Panc1 (cell line): Measurements from ENCODE around the gene TXK. TPM values are rescaled to one million over a fixed set of nuclear protein-coding genes. Genes with fewer than 3 reads are reported as not detected.

Experiments used
- ATAC-seq: fragments of 200-7000 bp; cut with Tn5 transposase; 2 replicates; pipeline ENCODE4 v1.9.1; 2020; ENCODE audit warnings: mild to moderate bottlenecking, moderate library complexity
- BruUV-seq: library from RNA; stranded (reverse); fragments of 400-500 nt; replicated peaks from 2 replicates; lab custom pipeline; 2021; lab: Mats Ljungman, UMichigan
- CTCF ChIA-PET: fragments of 300-600 bp; sonication (Branson Sonifier 250); formaldehyde crosslinking; loops from one replicate; lab custom pipeline; 2022; ENCODE audit warnings: antibody characterized with exemption; lab: Charles Lee
- POLR2A ChIA-PET: fragments of 300-600 bp; sonication (Branson Sonifier 250); formaldehyde crosslinking; loops from one replicate; lab custom pipeline; 2022; ENCODE audit warnings: antibody characterized with exemption; lab: Charles Lee
- DNase-seq: peaks from one replicate; pipeline ENCODE4 v3.0.0-alpha.2; 2010; ENCODE audit warnings: low read depth, low spot score
- H3K27ac ChIP-seq: 2 replicates; pipeline ENCODE4 v1.5.1; 2011; ENCODE audit warnings: mild to moderate bottlenecking, low read length, inconsistent platforms
- H3K27me3 ChIP-seq: fragments of 200-500 bp; sonication (Bioruptor generic); 2 replicates; pipeline ENCODE4 v1.6.0; 2014; ENCODE audit warnings: low read length, inconsistent platforms; ENCODE audit not compliant: control insufficient read depth, insufficient read depth
- H3K36me3 ChIP-seq: fragments of 200-500 bp; sonication (Bioruptor generic); 2 replicates; pipeline ENCODE4 v1.5.1; 2014; ENCODE audit warnings: inconsistent platforms, mild to moderate bottlenecking, low read length, moderate library complexity; ENCODE audit not compliant: control insufficient read depth, insufficient read depth
- H3K4me1 ChIP-seq: 2 replicates; pipeline ENCODE4 v1.5.1; 2011; ENCODE audit warnings: inconsistent platforms, mild to moderate bottlenecking, low read length, moderate library complexity; ENCODE audit not compliant: control insufficient read depth, insufficient read depth
- H3K4me3 ChIP-seq, 2 experiments: 2 replicates each; pipeline ENCODE4 v1.5.1; 2011 to 2012; ENCODE audit warnings: low read depth in 2 of 2, low read length in 2 of 2, mild to moderate bottlenecking in 2 of 2, inconsistent platforms in 1 of 2, moderate library complexity in 1 of 2
- H3K9me3 ChIP-seq: fragments of 200-500 bp; sonication (Bioruptor generic); 2 replicates; pipeline ENCODE4 v1.5.1; 2014; ENCODE audit warnings: low read depth, mild to moderate bottlenecking, inconsistent platforms, low read length, moderate library complexity; ENCODE audit not compliant: control insufficient read depth, insufficient read depth
- CTCF ChIP-seq: fragments of 450-650 bp; IDR thresholded peaks from 2 replicates; pipeline ENCODE4 v1.5.1; 2017; ENCODE audit warnings: mild to moderate bottlenecking
- POLR2AphosphoS5 ChIP-seq: IDR thresholded peaks from 2 replicates; pipeline ENCODE4 v1.6.1; 2012; ENCODE audit warnings: mild to moderate bottlenecking, low read depth, low read length, moderate library complexity
- REST ChIP-seq, 2 experiments: IDR thresholded peaks; 2 replicates each; pipeline ENCODE4 v1.6.1; 2011 to 2012; ENCODE audit warnings: low read depth in 2 of 2, control low read depth in 1 of 2, low read length in 1 of 2, mild to moderate bottlenecking in 1 of 2, moderate library complexity in 1 of 2; ENCODE audit not compliant: insufficient read depth in 1 of 2
- SIN3A ChIP-seq: IDR thresholded peaks from 2 replicates; pipeline ENCODE4 v1.6.1; 2012; ENCODE audit warnings: low read depth, mild to moderate bottlenecking, low read length, moderate library complexity, borderline replicate concordance; ENCODE audit not compliant: insufficient read depth
- TCF7L2 ChIP-seq: IDR thresholded peaks from 2 replicates; pipeline ENCODE4 v1.6.1; 2011; ENCODE audit warnings: mild to moderate bottlenecking, low read depth, low read length, inconsistent platforms
- in situ Hi-C: cut with HindIII; loops from 2 replicates; pipeline ENCODE4 v1.10.0; 2016; ENCODE audit warnings: low sequenced_read_pairs, low pct_unique_long_range_greater_than_20kb
- intact Hi-C: fragments of 100-400 bp; cut with micrococcal nuclease; formaldehyde crosslinking; loops from one replicate; pipeline ENCODE4 v1.10.0; 2022; ENCODE audit not compliant: unreplicated experiment
- total RNA-seq: library from RNA; stranded (reverse); gene quantifications from one replicate; pipeline ENCODE4 v1.2.1, GENCODE V29; 2021; ENCODE audit not compliant: unreplicated experiment

The TXK gene
- total RNA-seq, 1 experiment from 2014 or later: 0.26 TPM

GRCh38 chr4:48032721-48033120, 101.3 kb downstream of the TXK start:
- intact Hi-C loops (no loop called here), in situ Hi-C loops (no loop called here)
- Histone ChIP-seq H3K36me3 (no peaks in the 10 kb centered on the region), H3K9me3 (no peaks in the 10 kb centered on the region), H3K4me1 (no peaks in the 10 kb centered on the region), H3K27ac (no peak overlapping the region), H3K27me3 (no peaks in the 10 kb centered on the region), H3K4me3 (no peak overlapping the region)
- CTCF ChIA-PET: no interaction called here
- ATAC-seq (no peak), DNase-seq (no peak)
- POLR2A ChIA-PET: no interaction called here
- no peak for TF ChIP-seq POLR2AphosphoS5
- no peak for TF ChIP-seq REST (IDR thresholded peaks at IDR 0.05; ENCODE audit: insufficient read depth in 1 of 2, low read depth in 2 of 2, low read length in 1 of 2)
- no peak for TF ChIP-seq SIN3A
- TF ChIP-seq CTCF: no peak
- TF ChIP-seq TCF7L2: no peak
- BruUV-seq: no TSS peak

GRCh38 chr4:48031802-48032525, 102.1 kb downstream of the TXK start:
- Histone ChIP-seq H3K4me3 (no peak overlapping the region), H3K27ac (no peak overlapping the region), H3K27me3 (no peaks in the 10 kb centered on the region), H3K9me3 (no peaks in the 10 kb centered on the region), H3K36me3 (no peaks in the 10 kb centered on the region), H3K4me1 (no peaks in the 10 kb centered on the region)
- no peak for TF ChIP-seq POLR2AphosphoS5
- no peak for TF ChIP-seq SIN3A
- no peak for TF ChIP-seq CTCF
- no peak for ATAC-seq
- ChIA-PET POLR2A (no interaction called here), CTCF (no interaction called here)
- no peak for DNase-seq
- intact Hi-C loops: no loop called here
- BruUV-seq: no TSS peak
- in situ Hi-C loops: no loop called here
